KOPT-K1 (cell line): ENCODE results near the gene SLC7A6.

Experiments
- H3K27ac ChIP-seq: fragments of 200-600 bp; sonication (generic); 2 replicates; pipeline ENCODE4 v1.5.1; 2016; ENCODE audit warnings: antibody characterized with exemption, mild to moderate bottlenecking, low read depth, low read length; ENCODE audit not compliant: poor library complexity, severe bottlenecking
- H3K36me3 ChIP-seq: fragments of 200-600 bp; sonication (generic); 2 replicates; pipeline ENCODE4 v1.5.1; 2017; ENCODE audit warnings: antibody characterized with exemption, mild to moderate bottlenecking, low read length, moderate library complexity; ENCODE audit not compliant: insufficient read depth
- H3K9me3 ChIP-seq: fragments of 200-600 bp; sonication (generic); 2 replicates; pipeline ENCODE4 v1.5.1; 2017; ENCODE audit warnings: antibody characterized with exemption, low read length, mild to moderate bottlenecking; ENCODE audit not compliant: insufficient read depth, poor library complexity, severe bottlenecking

Gene SLC7A6

DNA sequence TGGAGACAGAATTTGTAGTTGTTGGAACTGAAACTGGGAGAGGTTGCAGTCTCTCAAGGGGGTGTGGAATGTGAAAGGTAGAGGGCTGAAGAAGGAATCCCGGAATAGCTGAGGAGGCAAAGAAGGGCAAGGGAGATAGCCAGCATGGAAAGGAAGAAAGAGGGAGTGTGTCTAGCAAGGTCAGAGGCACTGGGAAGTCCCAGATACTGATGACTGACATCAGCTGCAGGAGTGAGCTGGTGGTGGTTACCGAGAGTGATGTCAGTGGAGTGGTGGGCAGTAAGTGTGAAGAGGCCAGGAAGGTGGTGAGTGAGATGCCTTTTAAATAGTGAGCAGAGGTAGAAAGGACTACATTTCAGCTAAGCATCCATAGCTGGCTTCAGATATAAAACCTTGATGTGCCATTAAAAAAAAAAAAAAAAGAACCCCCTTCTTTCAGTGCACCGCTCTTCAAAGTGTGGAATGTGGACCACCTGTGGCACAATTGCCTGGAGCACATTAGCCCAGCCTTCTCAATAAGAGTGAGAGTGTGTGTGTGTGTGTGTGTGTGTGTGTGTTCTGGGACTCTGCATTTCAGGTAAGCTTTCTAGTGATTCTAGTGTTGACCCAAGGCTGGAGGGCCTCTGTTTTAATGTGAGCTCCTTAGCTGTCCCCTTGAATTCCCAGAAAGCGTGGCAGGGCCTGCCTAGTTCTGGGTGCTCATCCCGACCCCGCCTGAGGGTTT lies 55.0 kb downstream of the SLC7A6 start:
- no peaks in the 10 kb centered on the region for H3K9me3 ChIP-seq
- H3K36me3 ChIP-seq: peaks cover 85% of the 10 kb centered on the region
- H3K27ac ChIP-seq: no peak overlapping the region

DNA sequence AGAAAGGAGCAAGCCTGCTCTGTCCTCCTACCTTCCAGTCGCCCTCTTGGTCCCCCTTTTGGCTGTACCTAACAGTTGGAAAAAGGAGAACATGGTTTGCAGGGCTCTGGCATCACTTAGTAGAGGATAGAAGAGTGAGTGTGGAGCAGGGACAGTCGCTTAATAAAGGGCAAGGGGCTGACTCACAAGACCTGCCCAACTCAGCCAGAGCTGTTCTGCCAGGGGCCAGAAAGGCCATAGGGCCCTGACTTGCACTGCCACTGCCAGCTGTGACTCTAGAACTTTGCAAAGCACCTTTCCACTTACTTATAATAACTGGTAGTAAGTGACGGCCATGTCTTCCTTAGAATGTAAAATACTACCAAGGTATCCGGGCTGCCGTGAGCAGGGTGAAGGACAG lies 60.0 kb downstream of the SLC7A6 start:
- no peak overlapping the region for H3K27ac ChIP-seq
- peaks cover 85% of the 10 kb centered on the region for H3K36me3 ChIP-seq
- H3K9me3 ChIP-seq: no peaks in the 10 kb centered on the region

DNA sequence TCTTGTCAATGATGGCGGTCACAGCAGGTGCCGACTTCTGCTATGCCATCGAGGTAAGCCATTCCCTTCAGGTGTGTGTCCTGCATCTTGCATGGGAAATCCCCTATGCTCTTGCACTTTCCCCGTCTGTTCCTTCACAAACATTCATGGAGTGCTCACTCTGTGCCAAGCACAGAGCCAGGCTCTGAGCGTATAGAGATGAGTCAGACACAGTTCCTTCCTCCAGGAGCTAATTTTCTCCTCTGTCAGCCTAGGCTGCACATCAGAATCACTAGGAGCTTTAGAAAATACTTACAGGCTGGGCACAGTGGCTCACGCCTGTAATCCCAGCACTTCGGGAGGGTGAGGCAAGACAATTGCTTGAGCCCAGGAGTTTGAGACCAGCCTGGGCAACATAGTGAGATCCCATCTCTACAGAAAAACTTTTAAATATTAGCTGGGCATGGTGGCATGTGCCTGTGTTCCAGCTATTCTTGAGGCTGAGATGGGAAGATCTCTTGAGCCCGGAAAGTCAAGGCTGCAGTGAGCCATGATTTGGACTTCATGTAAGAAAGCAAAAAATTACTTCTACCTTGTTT lies 60.5 kb downstream of the SLC7A6 start:
- H3K36me3 ChIP-seq: peaks cover 85% of the 10 kb centered on the region
- H3K9me3 ChIP-seq: no peaks in the 10 kb centered on the region
- H3K27ac ChIP-seq: no peak overlapping the region

DNA sequence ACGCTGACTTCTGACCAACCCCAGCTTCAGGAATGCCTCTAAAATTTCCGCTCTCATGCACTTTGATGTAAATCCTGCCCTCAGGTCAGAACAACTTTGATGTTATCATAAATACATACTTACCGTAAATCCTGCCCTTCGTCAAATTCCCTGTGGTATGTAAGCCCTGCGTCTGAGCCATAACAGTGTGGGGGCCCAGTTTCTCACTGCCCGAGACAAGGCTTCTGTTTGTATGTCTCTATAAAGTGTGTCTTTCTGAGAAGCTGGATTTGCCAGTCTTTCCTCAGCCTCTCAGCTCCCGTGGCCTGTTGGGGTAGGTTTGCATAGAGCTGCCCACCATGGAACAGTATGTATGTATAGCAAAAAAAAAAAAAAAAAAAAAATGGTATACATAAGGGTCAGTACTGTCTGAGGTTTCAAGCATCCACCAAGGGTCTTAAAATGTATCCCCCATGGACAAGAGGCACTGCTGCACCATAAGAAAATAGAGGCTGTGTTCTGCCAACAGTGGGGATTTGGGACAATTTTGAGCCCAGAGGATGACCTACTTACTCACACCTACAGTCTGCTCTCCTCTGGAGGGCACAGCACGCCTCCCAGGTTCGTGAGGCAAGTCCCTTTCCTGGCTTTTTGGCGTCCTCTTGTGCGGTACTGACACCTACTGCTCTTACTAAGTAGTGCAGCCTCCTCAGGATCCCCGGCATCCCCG lies 64.0 kb downstream of the SLC7A6 start:
- Histone ChIP-seq H3K9me3 (no peaks in the 10 kb centered on the region), H3K27ac (no peak overlapping the region), H3K36me3 (peaks cover 69% of the 10 kb centered on the region)

DNA sequence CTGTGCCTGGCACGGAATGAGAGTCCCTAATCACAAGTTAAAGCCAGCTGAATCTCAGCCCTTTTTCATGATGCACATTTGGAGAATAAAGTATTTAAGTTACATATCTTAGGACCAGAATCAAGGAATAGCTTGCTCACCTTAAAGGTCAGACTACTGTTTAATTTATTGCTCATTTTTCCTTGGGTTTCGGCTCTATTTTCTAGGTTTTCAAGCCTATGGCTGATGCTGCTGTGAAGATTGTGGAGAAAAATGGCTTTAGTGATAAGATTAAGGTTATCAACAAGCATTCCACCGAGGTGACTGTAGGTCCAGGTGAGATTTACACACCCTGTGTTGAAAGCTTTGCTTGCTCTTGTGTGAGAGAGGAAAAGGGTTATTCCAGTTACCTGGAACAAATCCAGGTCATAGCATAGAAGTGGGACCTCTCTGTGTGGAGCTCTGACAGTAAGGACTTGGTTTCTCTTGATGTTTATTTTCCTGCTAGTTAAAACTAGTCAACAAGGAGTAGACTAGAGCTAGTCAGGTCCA lies 64.6 kb downstream of the SLC7A6 start:
- Histone ChIP-seq H3K36me3 (peaks cover 67% of the 10 kb centered on the region), H3K27ac (no peak overlapping the region), H3K9me3 (no peaks in the 10 kb centered on the region)

DNA sequence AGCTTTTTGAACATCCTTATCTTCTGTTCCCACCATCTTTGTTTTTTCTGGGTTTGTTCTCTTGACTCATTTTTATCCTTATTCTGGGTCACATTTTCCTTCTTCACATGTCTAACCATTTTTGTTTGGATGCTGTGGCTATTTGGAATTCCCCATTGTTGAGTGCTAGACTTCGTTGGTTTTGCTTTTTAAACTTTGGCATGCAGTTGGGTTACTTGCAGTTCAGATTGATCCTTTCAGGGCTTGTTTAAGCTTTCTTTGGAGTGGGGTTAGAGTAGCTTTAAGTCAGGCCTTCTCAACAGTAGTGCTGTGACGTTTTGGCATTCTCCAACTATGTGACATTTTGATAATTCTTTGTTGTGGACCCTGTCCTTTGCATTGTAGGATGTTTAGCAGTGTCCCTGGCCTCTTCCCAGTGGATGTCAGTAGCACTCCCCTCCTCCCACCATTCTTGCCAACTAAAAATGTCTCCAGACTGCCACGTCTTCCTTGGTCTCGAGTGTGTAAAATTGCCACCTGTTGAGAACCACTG lies 67.6 kb downstream of the SLC7A6 start:
- no peaks in the 10 kb centered on the region for H3K9me3 ChIP-seq
- peaks cover 64% of the 10 kb centered on the region for H3K36me3 ChIP-seq
- H3K27ac ChIP-seq: peak overlapping the region; percentile 53

DNA sequence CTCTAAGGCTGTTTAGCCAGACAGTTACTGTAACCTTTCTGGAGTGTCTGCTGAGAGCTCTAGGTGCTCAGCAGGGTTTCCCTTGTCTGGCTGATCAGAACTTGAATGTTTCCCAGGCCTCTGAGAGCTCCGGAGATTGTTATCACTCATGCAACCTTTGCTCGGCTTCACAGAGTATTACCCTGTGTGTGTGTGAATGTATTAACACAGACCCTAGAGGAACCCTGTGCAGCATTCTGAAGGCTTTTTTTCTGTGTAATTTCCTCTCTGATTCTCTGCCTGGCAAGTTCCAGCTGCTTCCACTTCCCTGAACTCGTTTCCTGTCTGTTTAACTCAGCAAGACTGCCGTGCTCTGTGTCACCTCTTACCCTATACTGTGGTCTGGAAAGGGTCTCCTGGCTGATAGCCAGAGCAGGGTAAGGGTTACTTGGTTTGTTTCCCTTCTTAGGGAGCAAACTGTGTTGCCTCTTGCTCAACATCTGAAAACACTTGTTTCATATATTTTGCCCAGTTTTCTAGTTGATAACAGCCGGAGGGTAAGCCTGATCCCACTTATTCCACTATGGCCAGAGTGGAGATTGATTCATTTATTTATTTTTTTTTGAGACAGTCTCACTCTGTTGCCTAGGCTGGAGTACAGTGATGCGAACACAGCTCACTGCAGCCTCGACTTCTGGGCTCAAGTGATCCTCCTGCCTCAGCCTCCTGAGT lies 68.2 kb downstream of the SLC7A6 start:
- no peaks in the 10 kb centered on the region for H3K9me3 ChIP-seq
- peak overlapping the region; percentile 53 for H3K27ac ChIP-seq
- H3K36me3 ChIP-seq: peaks cover 64% of the 10 kb centered on the region

DNA sequence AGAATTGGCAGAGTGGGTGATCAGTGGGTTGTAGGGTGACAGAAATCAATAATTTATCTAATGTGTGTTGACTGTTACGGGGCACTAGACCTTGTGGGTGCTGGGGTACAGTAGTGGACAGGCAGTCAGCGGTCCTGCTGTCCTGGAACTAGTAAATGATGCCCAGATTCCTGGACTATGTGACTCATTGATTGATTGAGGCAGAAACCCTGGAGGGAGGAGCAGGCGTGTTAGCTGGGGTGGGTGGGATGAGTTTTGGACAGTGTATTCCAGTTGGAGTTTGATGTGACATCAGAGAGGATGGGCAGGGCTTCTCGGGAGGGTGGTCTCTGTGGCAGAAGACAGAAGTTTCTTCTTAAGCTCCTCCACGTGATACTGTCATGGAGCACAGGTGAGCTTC lies 70.8 kb downstream of the SLC7A6 start:
- H3K27ac ChIP-seq: no peak overlapping the region
- no peaks in the 10 kb centered on the region for H3K9me3 ChIP-seq
- peaks cover 75% of the 10 kb centered on the region for H3K36me3 ChIP-seq

DNA sequence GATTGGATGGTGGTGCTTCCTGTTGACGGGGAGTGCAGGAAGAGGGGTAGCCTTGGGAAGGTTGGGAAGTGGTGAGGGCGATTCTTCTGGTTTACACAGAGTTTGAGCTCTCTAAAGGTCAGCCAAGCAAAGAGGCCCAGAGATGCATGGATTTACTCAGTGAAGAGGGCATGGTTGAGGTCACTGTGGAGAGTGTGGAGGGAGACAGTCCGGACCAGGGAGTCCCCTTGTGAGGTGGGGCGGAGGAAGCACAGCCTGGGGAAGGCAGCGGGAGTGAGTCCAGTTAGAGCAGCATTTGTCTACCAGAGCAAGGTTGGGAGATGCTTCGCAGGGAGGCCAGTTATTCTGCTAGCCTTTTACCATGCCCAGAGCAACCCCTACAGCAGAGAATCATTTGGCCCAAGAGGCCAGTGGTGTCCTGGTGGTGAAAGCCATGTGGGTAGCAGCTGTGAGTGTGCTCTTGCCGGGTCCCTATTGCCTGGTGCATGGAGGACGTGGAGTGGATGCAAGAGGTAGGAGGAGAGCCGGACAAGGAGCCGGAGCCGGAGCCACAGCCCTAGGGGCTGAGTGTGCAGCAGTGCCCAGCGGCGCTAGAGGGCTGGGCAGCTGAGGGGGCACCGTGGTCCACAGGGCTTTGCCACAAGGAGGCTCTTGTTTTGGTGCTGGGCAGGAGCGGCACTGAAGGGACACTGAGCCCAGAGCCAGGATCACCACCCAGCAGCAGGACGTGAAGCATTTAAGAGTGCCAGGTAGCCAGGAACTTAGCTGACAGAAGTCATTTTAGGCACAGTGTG lies 74.2 kb downstream of the SLC7A6 start:
- peaks cover 96% of the 10 kb centered on the region for H3K36me3 ChIP-seq
- no peaks in the 10 kb centered on the region for H3K9me3 ChIP-seq
- no peak overlapping the region for H3K27ac ChIP-seq

DNA sequence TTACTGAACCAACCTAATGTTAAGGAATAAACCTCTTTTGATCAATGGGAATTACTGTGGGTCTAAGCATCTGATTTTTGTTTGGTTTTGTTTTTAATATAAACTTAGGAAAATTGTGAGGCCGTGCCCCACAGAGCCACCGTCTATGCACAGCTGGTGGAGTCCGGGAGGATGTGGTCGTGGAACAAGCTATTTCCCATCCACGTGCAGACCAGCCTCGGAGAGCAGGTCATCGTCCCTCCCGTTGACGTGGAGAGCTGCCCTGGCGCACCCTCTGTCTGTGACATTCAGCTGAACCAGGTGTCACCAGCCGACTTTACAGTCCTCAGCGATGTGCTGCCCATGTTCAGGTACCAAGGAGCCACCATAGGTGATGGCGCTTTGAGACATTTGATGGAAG lies 74.9 kb downstream of the SLC7A6 start:
- H3K36me3 ChIP-seq: peaks cover 96% of the 10 kb centered on the region
- H3K9me3 ChIP-seq: no peaks in the 10 kb centered on the region
- H3K27ac ChIP-seq: no peak overlapping the region

DNA sequence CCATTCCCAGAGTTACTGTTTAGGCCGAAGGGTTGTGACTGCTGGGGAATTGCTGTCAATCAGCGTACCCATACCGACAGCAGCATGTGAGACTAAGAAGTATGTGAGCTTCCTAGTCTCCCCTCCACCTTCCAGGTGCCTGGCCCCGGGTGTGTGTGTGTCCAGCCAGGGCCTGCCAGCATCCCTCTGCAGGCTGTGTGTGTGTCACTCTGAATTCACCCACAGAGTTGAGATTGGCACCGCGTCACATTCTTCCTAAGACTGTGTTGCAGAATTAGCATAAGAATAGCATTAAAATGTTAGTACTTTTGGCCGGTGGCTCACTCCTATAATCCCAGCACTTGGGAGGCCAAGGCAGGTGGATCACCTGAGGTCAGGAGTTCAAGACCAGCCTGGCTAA lies 78.3 kb downstream of the SLC7A6 start:
- Histone ChIP-seq H3K36me3 (peaks cover 99% of the 10 kb centered on the region), H3K27ac (no peak overlapping the region), H3K9me3 (no peaks in the 10 kb centered on the region)

DNA sequence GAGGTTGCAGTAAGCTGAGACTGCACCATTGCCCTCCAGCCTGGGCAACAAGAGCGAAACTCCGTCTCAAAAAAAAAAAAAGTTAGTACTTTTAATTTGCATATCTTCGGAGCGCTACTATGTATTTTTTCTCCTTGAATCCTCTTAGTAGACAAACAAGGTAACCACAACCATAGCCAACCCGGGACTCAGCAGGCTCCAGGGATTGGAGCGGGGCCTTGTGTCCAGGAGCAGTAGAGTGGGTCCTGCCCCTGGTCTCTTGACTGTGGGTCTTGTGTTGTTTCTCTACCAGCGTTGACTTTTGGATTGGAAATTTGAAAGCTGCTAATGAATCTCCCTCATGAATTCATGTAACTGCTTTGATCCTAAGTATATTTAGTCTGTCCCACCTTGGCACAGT lies 78.8 kb downstream of the SLC7A6 start:
- H3K9me3 ChIP-seq: no peaks in the 10 kb centered on the region
- peaks cover 99% of the 10 kb centered on the region for H3K36me3 ChIP-seq
- no peak overlapping the region for H3K27ac ChIP-seq

DNA sequence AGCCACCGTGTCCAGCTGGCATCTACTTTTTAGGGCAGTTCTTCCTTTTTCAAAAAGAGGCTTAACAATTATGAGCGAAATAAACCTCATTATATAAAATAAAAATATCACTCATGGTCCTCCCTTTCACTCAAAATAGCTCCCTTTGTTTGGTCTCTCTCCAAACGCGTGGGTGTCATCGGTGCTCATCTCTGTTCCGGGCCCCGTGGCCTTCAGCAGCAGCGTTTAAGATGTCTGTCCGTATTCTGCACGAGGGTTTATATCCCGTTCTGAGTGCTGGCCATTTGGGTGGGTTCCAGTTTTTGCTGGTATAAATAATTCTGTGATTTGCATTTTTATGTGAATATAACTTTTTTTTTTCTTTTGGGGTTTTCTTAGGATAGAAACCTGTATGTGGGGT lies 79.9 kb downstream of the SLC7A6 start:
- peaks cover 99% of the 10 kb centered on the region for H3K36me3 ChIP-seq
- no peaks in the 10 kb centered on the region for H3K9me3 ChIP-seq
- H3K27ac ChIP-seq: no peak overlapping the region

DNA sequence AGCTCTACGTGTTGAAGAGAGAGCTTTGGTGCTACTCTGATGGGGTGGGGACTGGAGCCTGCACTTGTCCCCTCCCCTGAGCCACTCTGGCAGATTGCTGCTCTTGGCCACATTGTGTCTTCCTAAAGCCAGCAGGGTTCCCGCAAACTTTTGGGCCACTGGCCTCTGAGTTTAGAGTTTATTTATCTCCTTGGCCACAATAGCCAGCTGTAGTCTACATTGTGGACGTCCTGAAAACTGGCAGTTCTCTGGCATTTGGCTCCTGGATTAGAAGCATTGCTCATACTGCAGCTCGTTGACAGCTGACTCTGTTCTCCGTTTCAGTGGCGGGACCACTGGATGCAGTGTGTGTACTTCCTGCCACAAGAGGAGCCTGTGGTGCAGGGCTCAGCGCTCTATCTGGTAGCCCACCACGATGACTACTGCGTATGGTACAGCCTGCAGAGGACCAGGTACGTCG lies 81.1 kb downstream of the SLC7A6 start:
- H3K36me3 ChIP-seq: peaks cover 99% of the 10 kb centered on the region
- H3K9me3 ChIP-seq: no peaks in the 10 kb centered on the region
- H3K27ac ChIP-seq: no peak overlapping the region
